GM12878 (cell line): Measurements from ENCODE around the gene EFHC1.

ENCODE experiments used
- EP300 ChIP-seq, 2 experiments: fragments of 150-350 bp in 1 of 2; IDR thresholded peaks; 2 replicates each; pipeline ENCODE4 v1.6.1; 2011 to 2012; ENCODE audit warnings: low read depth in 2 of 2, low read length in 2 of 2, borderline replicate concordance in 1 of 2, improper control_type of control experiment in 1 of 2, inconsistent platforms in 1 of 2; ENCODE audit not compliant: control insufficient read depth in 1 of 2
- FOXM1 ChIP-seq: IDR thresholded peaks from 2 replicates; pipeline ENCODE4 v1.6.1; 2012; ENCODE audit warnings: low read depth, mild to moderate bottlenecking, inconsistent platforms, low read length, moderate library complexity
- POLR2A ChIP-seq: IDR thresholded peaks from 2 replicates; pipeline ENCODE4 v1.6.1; 2011; ENCODE audit warnings: low read depth, mild to moderate bottlenecking, low read length
- YY1 ChIP-seq: IDR thresholded peaks from 2 replicates; pipeline ENCODE4 v1.6.1; 2011; ENCODE audit warnings: low read depth, mild to moderate bottlenecking, low read length

- TF ChIP-seq FOXM1 (no peak), POLR2A (no peak), EP300 (IDR thresholded peaks at IDR 0.05; ENCODE audit: borderline replicate concordance in 1 of 2, control insufficient read depth in 1 of 2, low read depth in 2 of 2, low read length in 2 of 2) (no peak), YY1 (no peak)
Observed at GRCh38 chr6:52395969-52396368, 24.2 kb upstream of the EFHC1 start.
